ENCODE measurements around the gene HTR3B.

HTR3B gene

GRCh38 chr11:113949891-113950290 is 45.3 kb downstream of the HTR3B start:
- no peak for DNase-seq

GRCh38 chr11:113951537-113951936 is 46.9 kb downstream of the HTR3B start:
- DNase-seq = no peak

GRCh38 chr11:113952070-113952469 is 47.5 kb downstream of the HTR3B start:
- no peak for DNase-seq

GRCh38 chr11:113952588-113952987 is 48.0 kb downstream of the HTR3B start:
- DNase-seq = no peak

GRCh38 chr11:113954235-113954634 is 49.6 kb downstream of the HTR3B start:
- no peak for DNase-seq

- DNase-seq = no peak
These were observed 52.4 kb downstream of the HTR3B start for GRCh38 chr11:113956986-113957385.

GRCh38 chr11:113960702-113961330 is 56.2 kb downstream of the HTR3B start:
- no peak for DNase-seq

GRCh38 chr11:113967361-113967760 is 62.8 kb downstream of the HTR3B start:
- no peak for DNase-seq

GRCh38 chr11:113971506-113972195 is 67.1 kb downstream of the HTR3B start:
- DNase-seq = no peak

- peak; percentile 74 for DNase-seq
These were observed 70.3 kb downstream of the HTR3B start, which contains the start of gene HTR3A for GRCh38 chr11:113974741-113975470. Gene HTR3A, plus strand, starts transcription at chr11:113975108. Its CDS starts 218 bp downstream, at chr11:113975326.

- DNase-seq = no peak
These were observed 72.5 kb downstream of the HTR3B start for GRCh38 chr11:113977071-113977490.

GRCh38 chr11:113977701-113978100 is 73.1 kb downstream of the HTR3B start:
- no peak for DNase-seq

- no peak for DNase-seq
These were observed 74.8 kb downstream of the HTR3B start for GRCh38 chr11:113979431-113979830.

- DNase-seq = no peak
These were observed 76.2 kb downstream of the HTR3B start for GRCh38 chr11:113980785-113981184.

GRCh38 chr11:113982306-113982705 is 77.7 kb downstream of the HTR3B start:
- DNase-seq = no peak

GRCh38 chr11:113984781-113985180 is 80.2 kb downstream of the HTR3B start:
- no peak for DNase-seq

GRCh38 chr11:113985906-113986305 is 81.3 kb downstream of the HTR3B start:
- DNase-seq = no peak

- DNase-seq = no peak
These were observed 82.0 kb downstream of the HTR3B start for GRCh38 chr11:113986351-113987140.

- DNase-seq = no peak
These were observed 84.8 kb downstream of the HTR3B start for GRCh38 chr11:113989381-113989780.

GRCh38 chr11:113989916-113990315 is 85.3 kb downstream of the HTR3B start:
- no peak for DNase-seq

- no peak for DNase-seq
These were observed 86.6 kb downstream of the HTR3B start for GRCh38 chr11:113991170-113991569.

GRCh38 chr11:113991718-113992458 is 87.3 kb downstream of the HTR3B start:
- DNase-seq = peak; percentile 56
